Adrenal gland (tissue), 5 donors: ENCODE measurements around the gene TFPT.

ENCODE experiments used
- CTCF ChIP-seq, 6 experiments: fragments of 450-650 bp in 4 of 6; fragments of 200-600 bp in 2 of 6; sonication (generic) in 1 of 6; IDR thresholded peaks; 1 replicate in 5 of 6; 2 replicates in 1 of 6; pipeline versions ENCODE4 v1.5.1 to v1.8.0; 2016 to 2021; ENCODE audit warnings: antibody characterized with exemption in 6 of 6, mild to moderate bottlenecking in 2 of 6, moderate library complexity in 1 of 6
- POLR2A ChIP-seq, 2 donors: fragments of 450-650 bp; IDR thresholded peaks; one replicate each; pipeline ENCODE4 v1.6.1; 2017; ENCODE audit warnings: antibody characterized with exemption in 2 of 2, mild to moderate bottlenecking in 2 of 2, moderate library complexity in 1 of 2
- donor health status: DM: no; HTN: no; CAD: no.

- TF ChIP-seq CTCF (IDR thresholded peaks at IDR 0.05) (no peak), POLR2A (IDR thresholded peaks at IDR 0.05) (no peak)
These were observed 46.0 kb downstream of the TFPT start for GRCh38 chr19:54069470-54069869.
